GM19372 (cell line): Measurements from ENCODE around the gene HSFY1.
"Not testable (repeated sequence)": the region's sequence is repeated elsewhere in the genome, so short reads cannot be mapped to it uniquely, and the experiment has no call there.

Experiments
- ATAC-seq: cut with Tn5 transposase; IDR thresholded peaks from one replicate; pipeline ENCODE4 v1.9.1; 2021; ENCODE audit warnings: mild to moderate bottlenecking, low read depth, moderate library complexity; ENCODE audit not compliant: unreplicated experiment

The HSFY1 gene

GRCh38 chrY:18546420-18546819 is at the start of gene HSFY1:
TSS of gene HSFY1 (plus strand) at chrY:18546720. CDS start at chrY:18546788, 68 bp downstream.
- ATAC-seq: not testable (repeated sequence)

- ATAC-seq: not testable (repeated sequence)
Measured at GRCh38 chrY:18504266-18504665, 42.3 kb upstream of the HSFY1 start.

GRCh38 chrY:18530995-18531655 is 15.4 kb upstream of the HSFY1 start:
- not testable (repeated sequence) for ATAC-seq

- ATAC-seq: not testable (repeated sequence)
Measured at GRCh38 chrY:18538952-18539351, 7.6 kb upstream of the HSFY1 start.

- ATAC-seq: not testable (repeated sequence)
Measured at GRCh38 chrY:18553132-18553531, 6.6 kb downstream of the HSFY1 start.

- not testable (repeated sequence) for ATAC-seq
Measured at GRCh38 chrY:18565915-18566314, 19.4 kb downstream of the HSFY1 start.
